ENCODE data around the gene INHBE.
"Not testable (repeated sequence)": the region's sequence is repeated elsewhere in the genome, so short reads cannot be mapped to it uniquely, and the experiment has no call there.

INHBE gene

GRCh38 chr12:57454566-57455373 is at the start of gene INHBE:
Gene INHBE (plus strand): TSS chr12:57455307. CDS start chr12:57455537, 230 bp downstream.
- no peaks in the 10 kb centered on the region for H3K9me3 ChIP-seq (ENCODE audit: low read length)
- no peak within 1 kb of the TSS for H3K9ac ChIP-seq (ENCODE audit: low read length)
- H3K4me1 ChIP-seq (ENCODE audit: insufficient read depth, low read length): peaks cover 15% of the 10 kb centered on the region
- no peak within 1 kb of the TSS for H3K4me3 ChIP-seq (ENCODE audit: low read depth in 1 of 2, low read length in 2 of 2)
- no peaks in the 10 kb centered on the region for H3K27me3 ChIP-seq (ENCODE audit: control insufficient read depth in 1 of 2, insufficient read depth in 2 of 2, low read length in 2 of 2)
- no peaks in the 10 kb centered on the region for H3K36me3 ChIP-seq (ENCODE audit: insufficient read depth, low read length)
- H3K27ac ChIP-seq (ENCODE audit: low read depth, low read length): no peak within 1 kb of the TSS

GRCh38 chr12:57410534-57410933 is 44.6 kb upstream of the INHBE start:
- H3K27me3 ChIP-seq (ENCODE audit: control insufficient read depth in 1 of 2, insufficient read depth in 2 of 2, low read length in 2 of 2): no peaks in the 10 kb centered on the region
- H3K4me1 ChIP-seq (ENCODE audit: insufficient read depth, low read length): no peaks in the 10 kb centered on the region
- no peak overlapping the region for H3K27ac ChIP-seq (ENCODE audit: low read depth, low read length)
- no peak overlapping the region for H3K4me3 ChIP-seq (ENCODE audit: low read depth in 1 of 2, low read length in 2 of 2)
- H3K9me3 ChIP-seq (ENCODE audit: low read length): no peaks in the 10 kb centered on the region
- no peaks in the 10 kb centered on the region for H3K36me3 ChIP-seq (ENCODE audit: insufficient read depth, low read length)
- no peak overlapping the region for H3K9ac ChIP-seq (ENCODE audit: low read length)

GRCh38 chr12:57414160-57414559 is 40.9 kb upstream of the INHBE start:
- H3K9ac ChIP-seq (ENCODE audit: low read length); H3K27ac ChIP-seq (ENCODE audit: low read depth, low read length); H3K36me3 ChIP-seq (ENCODE audit: insufficient read depth, low read length); H3K4me1 ChIP-seq (ENCODE audit: insufficient read depth, low read length); H3K9me3 ChIP-seq (ENCODE audit: low read length); H3K4me3 ChIP-seq (ENCODE audit: low read depth in 1 of 2, low read length in 2 of 2); H3K27me3 ChIP-seq (ENCODE audit: control insufficient read depth in 1 of 2, insufficient read depth in 2 of 2, low read length in 2 of 2): not testable (repeated sequence)

- no peaks in the 10 kb centered on the region for H3K27me3 ChIP-seq (ENCODE audit: control insufficient read depth in 1 of 2, insufficient read depth in 2 of 2, low read length in 2 of 2)
- no peak overlapping the region for H3K4me3 ChIP-seq (ENCODE audit: low read depth in 1 of 2, low read length in 2 of 2)
- H3K9me3 ChIP-seq (ENCODE audit: low read length): no peaks in the 10 kb centered on the region
- H3K36me3 ChIP-seq (ENCODE audit: insufficient read depth, low read length): no peaks in the 10 kb centered on the region
- H3K4me1 ChIP-seq (ENCODE audit: insufficient read depth, low read length): no peaks in the 10 kb centered on the region
- H3K27ac ChIP-seq (ENCODE audit: low read depth, low read length): no peak overlapping the region
- H3K9ac ChIP-seq (ENCODE audit: low read length): no peak overlapping the region
Observed at GRCh38 chr12:57415088-57415487, 40.0 kb upstream of the INHBE start.

GRCh38 chr12:57416039-57416996 is 38.8 kb upstream of the INHBE start:
- Histone ChIP-seq H3K4me3 (ENCODE audit: low read depth in 1 of 2, low read length in 2 of 2) (no peak overlapping the region), H3K9ac (ENCODE audit: low read length) (no peak overlapping the region), H3K4me1 (ENCODE audit: insufficient read depth, low read length) (no peaks in the 10 kb centered on the region), H3K27me3 (ENCODE audit: control insufficient read depth in 1 of 2, insufficient read depth in 2 of 2, low read length in 2 of 2) (no peaks in the 10 kb centered on the region), H3K9me3 (ENCODE audit: low read length) (no peaks in the 10 kb centered on the region), H3K27ac (ENCODE audit: low read depth, low read length) (no peak overlapping the region), H3K36me3 (ENCODE audit: insufficient read depth, low read length) (no peaks in the 10 kb centered on the region)

GRCh38 chr12:57418255-57418654 is 36.9 kb upstream of the INHBE start:
- H3K27me3 ChIP-seq (ENCODE audit: control insufficient read depth in 1 of 2, insufficient read depth in 2 of 2, low read length in 2 of 2): no peaks in the 10 kb centered on the region
- no peak overlapping the region for H3K4me3 ChIP-seq (ENCODE audit: low read depth in 1 of 2, low read length in 2 of 2)
- H3K36me3 ChIP-seq (ENCODE audit: insufficient read depth, low read length): peaks cover 7% of the 10 kb centered on the region
- H3K9ac ChIP-seq (ENCODE audit: low read length): no peak overlapping the region
- no peak overlapping the region for H3K27ac ChIP-seq (ENCODE audit: low read depth, low read length)
- no peaks in the 10 kb centered on the region for H3K4me1 ChIP-seq (ENCODE audit: insufficient read depth, low read length)
- H3K9me3 ChIP-seq (ENCODE audit: low read length): no peaks in the 10 kb centered on the region

GRCh38 chr12:57419495-57419894 is 35.6 kb upstream of the INHBE start:
- Histone ChIP-seq H3K27ac (ENCODE audit: low read depth, low read length) (no peak overlapping the region), H3K27me3 (ENCODE audit: control insufficient read depth in 1 of 2, insufficient read depth in 2 of 2, low read length in 2 of 2) (no peaks in the 10 kb centered on the region), H3K36me3 (ENCODE audit: insufficient read depth, low read length) (peaks cover 7% of the 10 kb centered on the region), H3K9me3 (ENCODE audit: low read length) (no peaks in the 10 kb centered on the region), H3K9ac (ENCODE audit: low read length) (no peak overlapping the region), H3K4me3 (ENCODE audit: low read depth in 1 of 2, low read length in 2 of 2) (no peak overlapping the region), H3K4me1 (ENCODE audit: insufficient read depth, low read length) (no peaks in the 10 kb centered on the region)

GRCh38 chr12:57420482-57420881 is 34.6 kb upstream of the INHBE start:
- H3K9ac ChIP-seq (ENCODE audit: low read length): no peak overlapping the region
- no peaks in the 10 kb centered on the region for H3K27me3 ChIP-seq (ENCODE audit: control insufficient read depth in 1 of 2, insufficient read depth in 2 of 2, low read length in 2 of 2)
- peaks cover 7% of the 10 kb centered on the region for H3K36me3 ChIP-seq (ENCODE audit: insufficient read depth, low read length)
- H3K27ac ChIP-seq (ENCODE audit: low read depth, low read length): no peak overlapping the region
- no peaks in the 10 kb centered on the region for H3K9me3 ChIP-seq (ENCODE audit: low read length)
- H3K4me3 ChIP-seq (ENCODE audit: low read depth in 1 of 2, low read length in 2 of 2): no peak overlapping the region
- H3K4me1 ChIP-seq (ENCODE audit: insufficient read depth, low read length): no peaks in the 10 kb centered on the region

- H3K27ac ChIP-seq (ENCODE audit: low read depth, low read length): not testable (repeated sequence)
Observed at GRCh38 chr12:57426948-57427347, 28.2 kb upstream of the INHBE start.

GRCh38 chr12:57428965-57429364 is 26.1 kb upstream of the INHBE start:
- Histone ChIP-seq H3K9me3 (ENCODE audit: low read length) (no peaks in the 10 kb centered on the region), H3K9ac (ENCODE audit: low read length) (peak overlapping the region; percentile 21), H3K27ac (ENCODE audit: low read depth, low read length) (no peak overlapping the region), H3K4me3 (ENCODE audit: low read depth in 1 of 2, low read length in 2 of 2) (no peak overlapping the region), H3K36me3 (ENCODE audit: insufficient read depth, low read length) (no peaks in the 10 kb centered on the region), H3K27me3 (ENCODE audit: control insufficient read depth in 1 of 2, insufficient read depth in 2 of 2, low read length in 2 of 2) (no peaks in the 10 kb centered on the region), H3K4me1 (ENCODE audit: insufficient read depth, low read length) (peaks cover 15% of the 10 kb centered on the region)

More at GRCh38 chr12:57426948-57427347, 28.2 kb upstream of the INHBE start:
- peaks cover 15% of the 10 kb centered on the region for H3K4me1 ChIP-seq (ENCODE audit: insufficient read depth, low read length)
- not testable (repeated sequence) for H3K9me3 ChIP-seq (ENCODE audit: low read length); H3K4me3 ChIP-seq (ENCODE audit: low read depth in 1 of 2, low read length in 2 of 2); H3K27me3 ChIP-seq (ENCODE audit: control insufficient read depth in 1 of 2, insufficient read depth in 2 of 2, low read length in 2 of 2); H3K9ac ChIP-seq (ENCODE audit: low read length); H3K36me3 ChIP-seq (ENCODE audit: insufficient read depth, low read length)

- H3K27me3 ChIP-seq (ENCODE audit: control insufficient read depth in 1 of 2, insufficient read depth in 2 of 2, low read length in 2 of 2): no peaks in the 10 kb centered on the region
- H3K27ac ChIP-seq (ENCODE audit: low read depth, low read length): peak overlapping the region; percentile 79
- no peaks in the 10 kb centered on the region for H3K9me3 ChIP-seq (ENCODE audit: low read length)
- peak overlapping the region; percentile 44 to 52 for H3K4me3 ChIP-seq (ENCODE audit: low read depth in 1 of 2, low read length in 2 of 2)
- H3K36me3 ChIP-seq (ENCODE audit: insufficient read depth, low read length): no peaks in the 10 kb centered on the region
- peak overlapping the region; percentile 62 for H3K9ac ChIP-seq (ENCODE audit: low read length)
- H3K4me1 ChIP-seq (ENCODE audit: insufficient read depth, low read length): peaks cover 15% of the 10 kb centered on the region
Observed at GRCh38 chr12:57429473-57430111, 25.5 kb upstream of the INHBE start.

All from muscle layer of colon (tissue), 2 donors.